ENCODE results near the gene CCDC134.

DNA sequence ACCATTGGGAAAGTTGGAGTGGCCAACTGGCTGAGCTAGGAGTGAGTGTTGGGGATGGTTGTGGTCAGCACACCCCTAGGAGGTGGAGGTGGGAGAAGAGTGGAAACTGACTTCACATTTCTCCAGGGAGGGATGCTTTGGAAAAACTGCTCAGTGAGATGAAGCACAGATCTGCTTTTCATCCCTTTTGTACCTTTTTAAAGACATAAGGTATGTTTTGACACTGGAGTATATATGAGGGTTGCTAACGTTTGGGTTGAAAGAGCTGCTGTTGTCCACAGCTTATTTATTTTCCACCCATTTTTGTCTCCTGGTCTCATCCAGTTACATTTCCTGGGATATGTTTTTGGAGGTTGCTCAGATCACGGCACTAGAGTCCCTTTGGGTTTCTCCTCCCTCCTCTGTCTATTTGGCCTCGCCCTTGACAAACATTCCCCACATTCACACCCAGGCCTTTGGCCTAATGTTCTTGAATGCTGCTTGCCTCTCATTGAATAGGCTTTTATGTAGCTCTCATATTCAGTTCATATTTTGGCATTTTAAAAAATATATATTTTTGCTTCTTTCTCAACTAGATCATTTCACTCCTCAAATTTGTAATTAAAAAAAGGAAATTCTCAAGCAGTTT lies 40.7 kb downstream of the CCDC134 start:
- TF ChIP-seq, protein P1, sequence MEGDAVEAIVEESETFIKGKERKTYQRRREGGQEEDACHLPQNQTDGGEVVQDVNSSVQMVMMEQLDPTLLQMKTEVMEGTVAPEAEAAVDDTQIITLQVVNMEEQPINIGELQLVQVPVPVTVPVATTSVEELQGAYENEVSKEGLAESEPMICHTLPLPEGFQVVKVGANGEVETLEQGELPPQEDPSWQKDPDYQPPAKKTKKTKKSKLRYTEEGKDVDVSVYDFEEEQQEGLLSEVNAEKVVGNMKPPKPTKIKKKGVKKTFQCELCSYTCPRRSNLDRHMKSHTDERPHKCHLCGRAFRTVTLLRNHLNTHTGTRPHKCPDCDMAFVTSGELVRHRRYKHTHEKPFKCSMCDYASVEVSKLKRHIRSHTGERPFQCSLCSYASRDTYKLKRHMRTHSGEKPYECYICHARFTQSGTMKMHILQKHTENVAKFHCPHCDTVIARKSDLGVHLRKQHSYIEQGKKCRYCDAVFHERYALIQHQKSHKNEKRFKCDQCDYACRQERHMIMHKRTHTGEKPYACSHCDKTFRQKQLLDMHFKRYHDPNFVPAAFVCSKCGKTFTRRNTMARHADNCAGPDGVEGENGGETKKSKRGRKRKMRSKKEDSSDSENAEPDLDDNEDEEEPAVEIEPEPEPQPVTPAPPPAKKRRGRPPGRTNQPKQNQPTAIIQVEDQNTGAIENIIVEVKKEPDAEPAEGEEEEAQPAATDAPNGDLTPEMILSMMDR (IDR thresholded peaks at IDR 0.05), result no peak
- TF ChIP-seq POLR2AphosphoS5 (IDR thresholded peaks at IDR 0.05; ENCODE audit: low read depth, low read length), result no peak
- TF ChIP-seq, protein P2, sequence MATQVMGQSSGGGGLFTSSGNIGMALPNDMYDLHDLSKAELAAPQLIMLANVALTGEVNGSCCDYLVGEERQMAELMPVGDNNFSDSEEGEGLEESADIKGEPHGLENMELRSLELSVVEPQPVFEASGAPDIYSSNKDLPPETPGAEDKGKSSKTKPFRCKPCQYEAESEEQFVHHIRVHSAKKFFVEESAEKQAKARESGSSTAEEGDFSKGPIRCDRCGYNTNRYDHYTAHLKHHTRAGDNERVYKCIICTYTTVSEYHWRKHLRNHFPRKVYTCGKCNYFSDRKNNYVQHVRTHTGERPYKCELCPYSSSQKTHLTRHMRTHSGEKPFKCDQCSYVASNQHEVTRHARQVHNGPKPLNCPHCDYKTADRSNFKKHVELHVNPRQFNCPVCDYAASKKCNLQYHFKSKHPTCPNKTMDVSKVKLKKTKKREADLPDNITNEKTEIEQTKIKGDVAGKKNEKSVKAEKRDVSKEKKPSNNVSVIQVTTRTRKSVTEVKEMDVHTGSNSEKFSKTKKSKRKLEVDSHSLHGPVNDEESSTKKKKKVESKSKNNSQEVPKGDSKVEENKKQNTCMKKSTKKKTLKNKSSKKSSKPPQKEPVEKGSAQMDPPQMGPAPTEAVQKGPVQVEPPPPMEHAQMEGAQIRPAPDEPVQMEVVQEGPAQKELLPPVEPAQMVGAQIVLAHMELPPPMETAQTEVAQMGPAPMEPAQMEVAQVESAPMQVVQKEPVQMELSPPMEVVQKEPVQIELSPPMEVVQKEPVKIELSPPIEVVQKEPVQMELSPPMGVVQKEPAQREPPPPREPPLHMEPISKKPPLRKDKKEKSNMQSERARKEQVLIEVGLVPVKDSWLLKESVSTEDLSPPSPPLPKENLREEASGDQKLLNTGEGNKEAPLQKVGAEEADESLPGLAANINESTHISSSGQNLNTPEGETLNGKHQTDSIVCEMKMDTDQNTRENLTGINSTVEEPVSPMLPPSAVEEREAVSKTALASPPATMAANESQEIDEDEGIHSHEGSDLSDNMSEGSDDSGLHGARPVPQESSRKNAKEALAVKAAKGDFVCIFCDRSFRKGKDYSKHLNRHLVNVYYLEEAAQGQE (IDR thresholded peaks at IDR 0.05; ENCODE audit: insufficient read depth in 1 of 2, low read depth in 2 of 2, low read length in 1 of 2), result no peak
- TF ChIP-seq SIN3A (IDR thresholded peaks at IDR 0.05; ENCODE audit: borderline replicate concordance, insufficient read depth, low read depth, low read length), result no peak
- no peak for TF ChIP-seq TCF7L2 (IDR thresholded peaks at IDR 0.05; ENCODE audit: low read depth, low read length)
